Sigmoid colon (tissue), 4 donors: Measurements from ENCODE around the gene PELI1.

ENCODE experiments used
- EP300 ChIP-seq, 4 donors: sonication (generic); formaldehyde crosslinking; IDR thresholded peaks; one replicate each; pipeline ENCODE4 v1.6.1; 2017; ENCODE audit warnings: antibody characterized with exemption in 4 of 4
- POLR2A ChIP-seq, 2 donors: fragments of 450-650 bp; IDR thresholded peaks; one replicate each; pipeline ENCODE4 v1.6.1; 2016; ENCODE audit warnings: antibody characterized with exemption in 2 of 2, mild to moderate bottlenecking in 2 of 2, moderate library complexity in 2 of 2
- POLR2AphosphoS5 ChIP-seq, 4 donors: sonication (generic); formaldehyde crosslinking; IDR thresholded peaks; one replicate each; pipeline ENCODE4 v1.6.1; 2017; ENCODE audit warnings: antibody characterized with exemption in 4 of 4
- TF ChIP-seq, protein P1 (sequence below), 4 experiments: fragments of 450-650 bp in 3 of 4; fragments of 200-600 bp in 1 of 4; IDR thresholded peaks; one replicate each; pipeline ENCODE4 v1.5.1; 2016 to 2019; ENCODE audit warnings: antibody characterized with exemption in 4 of 4, mild to moderate bottlenecking in 3 of 4, moderate library complexity in 2 of 4

- TF ChIP-seq, protein P1, sequence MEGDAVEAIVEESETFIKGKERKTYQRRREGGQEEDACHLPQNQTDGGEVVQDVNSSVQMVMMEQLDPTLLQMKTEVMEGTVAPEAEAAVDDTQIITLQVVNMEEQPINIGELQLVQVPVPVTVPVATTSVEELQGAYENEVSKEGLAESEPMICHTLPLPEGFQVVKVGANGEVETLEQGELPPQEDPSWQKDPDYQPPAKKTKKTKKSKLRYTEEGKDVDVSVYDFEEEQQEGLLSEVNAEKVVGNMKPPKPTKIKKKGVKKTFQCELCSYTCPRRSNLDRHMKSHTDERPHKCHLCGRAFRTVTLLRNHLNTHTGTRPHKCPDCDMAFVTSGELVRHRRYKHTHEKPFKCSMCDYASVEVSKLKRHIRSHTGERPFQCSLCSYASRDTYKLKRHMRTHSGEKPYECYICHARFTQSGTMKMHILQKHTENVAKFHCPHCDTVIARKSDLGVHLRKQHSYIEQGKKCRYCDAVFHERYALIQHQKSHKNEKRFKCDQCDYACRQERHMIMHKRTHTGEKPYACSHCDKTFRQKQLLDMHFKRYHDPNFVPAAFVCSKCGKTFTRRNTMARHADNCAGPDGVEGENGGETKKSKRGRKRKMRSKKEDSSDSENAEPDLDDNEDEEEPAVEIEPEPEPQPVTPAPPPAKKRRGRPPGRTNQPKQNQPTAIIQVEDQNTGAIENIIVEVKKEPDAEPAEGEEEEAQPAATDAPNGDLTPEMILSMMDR (IDR thresholded peaks at IDR 0.05) = no peak
- TF ChIP-seq POLR2AphosphoS5 (IDR thresholded peaks at IDR 0.05) (no peak), POLR2A (IDR thresholded peaks at IDR 0.05) (no peak), EP300 (IDR thresholded peaks at IDR 0.05) (no peak)
Measured at GRCh38 chr2:64130333-64130732, 13.9 kb downstream of the PELI1 start.
